Naive B cell (primary cell): ENCODE measurements around the gene GBA2. TPM values are rescaled to one million over a fixed set of nuclear protein-coding genes. Genes with fewer than 3 reads are reported as not detected.
A peak's percentile ranks its signal among the peaks of the same experiment; 100 is the strongest.

Experiments
- ATAC-seq, 2 donors: fragments of 150-1000 bp; cut with Tn5 transposase; 2 replicates each; pipeline ENCODE4 v1.10.0; 2021; ENCODE audit warnings: low read depth in 2 of 2, mild to moderate bottlenecking in 2 of 2, moderate library complexity in 2 of 2
- DNase-seq: peaks from one replicate; pipeline ENCODE4 v3.0.0; 2022
- H3K27ac Mint-ChIP-seq, 6 donors: one replicate each; pipeline ENCODE4 v1.8.0; 2020 to 2022; ENCODE audit warnings: mild to moderate bottlenecking in 6 of 6, mixed read lengths in 6 of 6, moderate library complexity in 5 of 6, inconsistent platforms in 2 of 6
- H3K27me3 Mint-ChIP-seq, 3 donors: one replicate each; pipeline ENCODE4 v1.8.0; 2021 to 2022; ENCODE audit warnings: mixed read lengths in 3 of 3, mild to moderate bottlenecking in 1 of 3
- H3K36me3 Mint-ChIP-seq, 2 donors: one replicate each; pipeline ENCODE4 v1.8.0; 2020 to 2022; ENCODE audit warnings: mixed read lengths in 2 of 2, inconsistent platforms in 1 of 2, mild to moderate bottlenecking in 1 of 2
- H3K4me1 Mint-ChIP-seq, 3 donors: one replicate each; pipeline ENCODE4 v1.8.0; 2020 to 2022; ENCODE audit warnings: mixed read lengths in 3 of 3, inconsistent platforms in 1 of 3, mild to moderate bottlenecking in 1 of 3, moderate library complexity in 1 of 3
- H3K4me3 Mint-ChIP-seq, 8 donors: one replicate each; pipeline ENCODE4 v1.8.0; 2020 to 2022; ENCODE audit warnings: mild to moderate bottlenecking in 8 of 8, mixed read lengths in 8 of 8, moderate library complexity in 8 of 8, inconsistent platforms in 2 of 8
- H3K9me3 Mint-ChIP-seq, 7 donors: one replicate each; pipeline ENCODE4 v1.8.0; 2020 to 2022; ENCODE audit warnings: mixed read lengths in 7 of 7, mild to moderate bottlenecking in 5 of 7, inconsistent platforms in 2 of 7, moderate library complexity in 1 of 7
- polyA plus RNA-seq, 6 donors: library from polyadenylated mRNA; unstranded; fragments of 300-500 nt; fragmentation: Illumina TruSeq; gene quantifications; one replicate each; pipeline ENCODE4 v1.2.3, GENCODE V29; 2021; ENCODE audit warnings: low read depth in 6 of 6

Gene GBA2
- polyA plus RNA-seq, 6 donors from 2014 or later = 31.7 to 49.1 (median 39.0) TPM

GRCh38 chr9:35758475-35759050 lies 9.5 kb upstream of the GBA2 start:
- H3K36me3 Mint-ChIP-seq = peaks cover 0 to 5% of the 10 kb centered on the region in 2 donors
- no peaks in the 10 kb centered on the region for H3K9me3 Mint-ChIP-seq
- H3K27ac Mint-ChIP-seq = peak overlapping the region; percentile 16 to 98 (median 92)
- ATAC-seq (no peak), DNase-seq (no peak)
- H3K27me3 Mint-ChIP-seq = no peaks in the 10 kb centered on the region
- H3K4me1 Mint-ChIP-seq = peaks cover 50 to 71% (median 66%) of the 10 kb centered on the region in 3 donors
- peak overlapping the region; percentile 61 to 99 (median 96) for H3K4me3 Mint-ChIP-seq

DNA sequence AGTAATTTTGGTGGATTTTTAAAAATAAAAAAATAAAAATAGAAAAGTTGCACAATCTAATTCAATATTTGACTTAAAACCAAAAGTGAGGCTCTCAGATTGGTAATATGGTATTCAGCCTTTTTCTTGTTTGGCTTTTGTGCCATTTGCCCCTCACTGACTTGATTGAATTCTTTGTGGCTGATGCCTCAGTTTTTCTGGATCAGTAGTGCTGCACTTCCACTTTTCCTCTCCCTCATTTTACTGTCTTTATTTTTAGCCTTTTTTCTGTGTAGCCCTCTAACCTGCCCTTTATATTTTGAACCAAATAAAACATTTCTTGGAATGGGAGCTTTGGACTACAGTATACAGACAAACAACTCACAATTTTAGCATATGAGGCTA lies 8.9 kb upstream of the GBA2 start:
- Mint-ChIP-seq H3K9me3 (no peaks in the 10 kb centered on the region), H3K27ac (peak overlapping the region; percentile 7 to 98 (median 89)), H3K27me3 (no peaks in the 10 kb centered on the region), H3K36me3 (peaks cover 0 to 9% of the 10 kb centered on the region in 2 donors), H3K4me1 (peaks cover 50 to 70% (median 65%) of the 10 kb centered on the region in 3 donors), H3K4me3 (peak overlapping the region; percentile 86 to 99 (median 98))
- no peak for DNase-seq
- no peak for ATAC-seq

GRCh38 chr9:35757226-35757891 lies 8.3 kb upstream of the GBA2 start:
- no peaks in the 10 kb centered on the region for H3K27me3 Mint-ChIP-seq
- H3K36me3 Mint-ChIP-seq = peaks cover 4 to 14% of the 10 kb centered on the region in 2 donors
- H3K27ac Mint-ChIP-seq = peak overlapping the region; percentile 93 to 98 (median 97)
- no peaks in the 10 kb centered on the region for H3K9me3 Mint-ChIP-seq
- peaks cover 51 to 70% (median 63%) of the 10 kb centered on the region in 3 donors for H3K4me1 Mint-ChIP-seq
- no peak for DNase-seq
- peak overlapping the region; percentile 86 to 99 (median 98) for H3K4me3 Mint-ChIP-seq
- ATAC-seq = peak; percentile 6 to 26

GRCh38 chr9:35756275-35757225 lies 7.5 kb upstream of the GBA2 start:
- Mint-ChIP-seq H3K27ac (peak overlapping the region; percentile 93 to 99 (median 98)), H3K4me3 (peak overlapping the region; percentile 86 to 99 (median 98)), H3K36me3 (peaks cover 7 to 21% of the 10 kb centered on the region in 2 donors), H3K9me3 (no peaks in the 10 kb centered on the region), H3K27me3 (no peaks in the 10 kb centered on the region), H3K4me1 (peaks cover 55 to 66% (median 57%) of the 10 kb centered on the region in 3 donors)
- ATAC-seq (peak; percentile 79 to 82), DNase-seq (peak; percentile 68)

GRCh38 chr9:35755071-35755470 lies 6.0 kb upstream of the GBA2 start:
- Mint-ChIP-seq H3K27me3 (no peaks in the 10 kb centered on the region), H3K27ac (peak overlapping the region in 3 of 6 donors; percentile 74 to 98 (median 94)), H3K9me3 (no peaks in the 10 kb centered on the region), H3K4me3 (peak overlapping the region in 7 of 8 donors; percentile 7 to 99 (median 97)), H3K4me1 (peaks cover 49 to 60% (median 54%) of the 10 kb centered on the region in 3 donors), H3K36me3 (peaks cover 7 to 21% of the 10 kb centered on the region in 2 donors)
- ATAC-seq = no peak
- DNase-seq = no peak

DNA sequence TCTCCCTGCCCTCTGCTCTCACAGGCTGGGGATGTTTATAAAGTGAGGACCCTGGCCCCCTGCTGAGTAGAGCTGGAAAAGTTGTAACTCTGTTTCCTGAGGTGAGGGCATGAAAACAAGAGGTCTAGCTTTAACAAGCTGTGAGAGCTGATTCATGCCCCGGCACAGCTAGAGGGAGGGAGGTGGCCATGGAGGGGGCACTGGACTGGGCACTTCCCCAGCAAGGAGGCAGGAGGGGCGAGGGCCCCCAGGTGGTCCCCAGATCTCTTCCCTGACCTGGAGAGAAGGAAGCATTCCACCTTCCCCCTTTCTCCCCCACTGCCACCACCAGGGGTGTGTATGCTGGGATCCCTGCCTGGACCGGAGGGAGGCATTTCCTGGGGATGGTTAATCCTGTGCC lies 5.2 kb upstream of the GBA2 start, which contains the start of gene MSMP:
Gene MSMP, minus strand, starts transcription at position 13 of the 400 bp plus-strand sequence. CDS start 147 bp downstream, outside the sequence.
- ATAC-seq (no peak), DNase-seq (no peak)
- peak within 1 kb of the TSS in 4 of 6 donors; percentile 20 to 98 (median 78) for H3K27ac Mint-ChIP-seq
- peaks cover 7 to 21% of the 10 kb centered on the region in 2 donors for H3K36me3 Mint-ChIP-seq
- H3K27me3 Mint-ChIP-seq = no peaks in the 10 kb centered on the region
- no peaks in the 10 kb centered on the region for H3K9me3 Mint-ChIP-seq
- H3K4me3 Mint-ChIP-seq = peak within 1 kb of the TSS in 7 of 8 donors; percentile 61 to 98 (median 96)
- H3K4me1 Mint-ChIP-seq = peaks cover 49 to 58% (median 54%) of the 10 kb centered on the region in 3 donors

DNA sequence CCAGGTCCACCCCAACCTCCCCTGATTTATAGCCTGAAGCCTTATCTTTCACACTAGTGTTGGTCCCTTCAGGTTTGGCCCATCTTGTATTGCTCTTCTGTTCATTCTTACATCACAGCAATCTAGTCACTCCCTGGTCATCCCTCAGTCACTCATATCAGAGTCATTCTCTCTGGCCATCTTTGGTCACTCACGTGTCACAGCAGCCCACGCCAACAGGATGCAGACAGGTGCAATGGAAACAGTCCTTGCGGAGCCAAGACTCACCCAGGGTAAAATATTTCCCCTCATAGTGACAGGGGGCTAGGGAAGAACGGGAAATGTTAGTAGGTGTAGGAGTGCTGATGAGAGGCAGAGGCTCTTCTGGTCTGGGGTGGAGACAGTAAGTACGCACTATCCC lies 4.4 kb upstream of the GBA2 start:
- Mint-ChIP-seq H3K4me3 (peak overlapping the region in 2 of 8 donors; percentile 4 to 96), H3K27ac (peak overlapping the region in 2 of 6 donors; percentile 66 to 72), H3K27me3 (no peaks in the 10 kb centered on the region), H3K36me3 (peaks cover 7 to 21% of the 10 kb centered on the region in 2 donors), H3K9me3 (no peaks in the 10 kb centered on the region), H3K4me1 (peaks cover 44 to 52% (median 50%) of the 10 kb centered on the region in 3 donors)
- DNase-seq = no peak
- ATAC-seq = no peak

GRCh38 chr9:35750256-35750531 lies 1.2 kb upstream of the GBA2 start:
- Mint-ChIP-seq H3K27me3 (no peaks in the 10 kb centered on the region), H3K9me3 (no peaks in the 10 kb centered on the region), H3K36me3 (peaks cover 7 to 21% of the 10 kb centered on the region in 2 donors), H3K4me3 (peak overlapping the region; percentile 91 to 98 (median 97)), H3K27ac (peak overlapping the region in 4 of 6 donors; percentile 94 to 95 (median 94)), H3K4me1 (peaks cover 51 to 54% (median 52%) of the 10 kb centered on the region in 3 donors)
- no peak for DNase-seq
- no peak for ATAC-seq

- Mint-ChIP-seq H3K36me3 (peaks cover 7 to 21% of the 10 kb centered on the region in 2 donors), H3K4me1 (peaks cover 51 to 54% (median 54%) of the 10 kb centered on the region in 3 donors), H3K9me3 (no peaks in the 10 kb centered on the region), H3K4me3 (peak overlapping the region; percentile 91 to 98 (median 97)), H3K27me3 (no peaks in the 10 kb centered on the region), H3K27ac (peak overlapping the region; percentile 91 to 96 (median 94))
- DNase-seq = no peak
- peak; percentile 43 to 45 for ATAC-seq
Measured at GRCh38 chr9:35749515-35750255, 657 bp upstream of the GBA2 start.

DNA sequence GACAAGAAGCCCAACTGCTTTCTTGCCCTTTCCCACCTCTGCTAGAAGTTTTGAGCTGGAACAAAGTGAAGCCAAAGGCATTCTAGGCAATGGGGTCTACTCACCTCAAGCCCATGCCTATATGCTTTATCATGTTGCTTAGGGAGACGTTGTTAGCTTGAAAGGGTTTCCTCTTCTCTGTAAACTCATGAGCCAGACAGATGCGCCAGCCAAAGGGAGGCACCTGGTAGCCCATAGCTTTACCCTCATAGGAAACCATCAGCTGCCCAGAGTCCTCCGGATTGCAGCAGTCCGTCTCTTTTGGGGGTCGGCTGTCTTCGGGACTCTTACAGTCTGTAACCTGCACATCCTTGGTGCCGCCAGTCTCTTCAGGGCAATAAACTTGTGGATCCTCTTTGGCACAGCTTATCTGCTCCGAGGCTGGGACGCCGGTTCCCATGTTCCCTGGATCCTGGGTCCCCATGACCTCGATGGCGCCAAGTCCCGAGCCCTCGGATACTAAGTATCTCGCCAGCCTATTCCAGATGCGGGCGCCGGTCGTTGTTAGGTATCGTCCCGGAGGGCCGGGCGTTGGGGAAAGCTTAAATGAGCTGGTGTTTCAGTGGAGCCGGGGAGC lies 678 bp downstream of the GBA2 start:
- Mint-ChIP-seq H3K27ac (peak overlapping the region in 5 of 6 donors; percentile 29 to 94 (median 89)), H3K4me1 (peaks cover 51 to 52% (median 52%) of the 10 kb centered on the region in 3 donors), H3K36me3 (peaks cover 11 to 20% of the 10 kb centered on the region in 2 donors), H3K4me3 (peak overlapping the region; percentile 87 to 97 (median 95)), H3K9me3 (no peaks in the 10 kb centered on the region), H3K27me3 (no peaks in the 10 kb centered on the region)
- ATAC-seq = no peak
- DNase-seq = no peak

GRCh38 chr9:35746583-35746982 lies 2.4 kb downstream of the GBA2 start:
- peaks cover 16 to 20% of the 10 kb centered on the region in 2 donors for H3K36me3 Mint-ChIP-seq
- peak overlapping the region in 7 of 8 donors; percentile 74 to 97 (median 94) for H3K4me3 Mint-ChIP-seq
- no peaks in the 10 kb centered on the region for H3K9me3 Mint-ChIP-seq
- DNase-seq (no peak), ATAC-seq (no peak)
- H3K27me3 Mint-ChIP-seq = no peaks in the 10 kb centered on the region
- H3K27ac Mint-ChIP-seq = peak overlapping the region in 2 of 6 donors; percentile 9 to 26
- peaks cover 53 to 55% (median 53%) of the 10 kb centered on the region in 3 donors for H3K4me1 Mint-ChIP-seq

- H3K4me1 Mint-ChIP-seq = peaks cover 48 to 55% (median 50%) of the 10 kb centered on the region in 3 donors
- ATAC-seq (no peak), DNase-seq (no peak)
- H3K4me3 Mint-ChIP-seq = peak overlapping the region in 2 of 8 donors; percentile 74 to 81
- no peak overlapping the region for H3K27ac Mint-ChIP-seq
- H3K27me3 Mint-ChIP-seq = no peaks in the 10 kb centered on the region
- H3K9me3 Mint-ChIP-seq = no peaks in the 10 kb centered on the region
- H3K36me3 Mint-ChIP-seq = peaks cover 16 to 20% of the 10 kb centered on the region in 2 donors
Measured at GRCh38 chr9:35745569-35745968, 3.5 kb downstream of the GBA2 start.
